AG09319 (cell line): ENCODE data around the gene NR4A3.

ENCODE experiments used
- DNase-seq: peaks from one replicate; pipeline ENCODE4 v3.0.0-alpha.2; 2010; ENCODE audit warnings: low read depth; ENCODE audit errors: extremely low read depth
- TF ChIP-seq, protein P1 (sequence below): IDR thresholded peaks from 2 replicates; pipeline ENCODE4 v1.5.1; 2011; ENCODE audit warnings: low read depth, mild to moderate bottlenecking, inconsistent platforms, low read length, moderate library complexity

Gene NR4A3

GRCh38 chr9:99835142-99835541, 13.5 kb downstream of the NR4A3 start:
- DNase-seq = no peak
- TF ChIP-seq, protein P1, sequence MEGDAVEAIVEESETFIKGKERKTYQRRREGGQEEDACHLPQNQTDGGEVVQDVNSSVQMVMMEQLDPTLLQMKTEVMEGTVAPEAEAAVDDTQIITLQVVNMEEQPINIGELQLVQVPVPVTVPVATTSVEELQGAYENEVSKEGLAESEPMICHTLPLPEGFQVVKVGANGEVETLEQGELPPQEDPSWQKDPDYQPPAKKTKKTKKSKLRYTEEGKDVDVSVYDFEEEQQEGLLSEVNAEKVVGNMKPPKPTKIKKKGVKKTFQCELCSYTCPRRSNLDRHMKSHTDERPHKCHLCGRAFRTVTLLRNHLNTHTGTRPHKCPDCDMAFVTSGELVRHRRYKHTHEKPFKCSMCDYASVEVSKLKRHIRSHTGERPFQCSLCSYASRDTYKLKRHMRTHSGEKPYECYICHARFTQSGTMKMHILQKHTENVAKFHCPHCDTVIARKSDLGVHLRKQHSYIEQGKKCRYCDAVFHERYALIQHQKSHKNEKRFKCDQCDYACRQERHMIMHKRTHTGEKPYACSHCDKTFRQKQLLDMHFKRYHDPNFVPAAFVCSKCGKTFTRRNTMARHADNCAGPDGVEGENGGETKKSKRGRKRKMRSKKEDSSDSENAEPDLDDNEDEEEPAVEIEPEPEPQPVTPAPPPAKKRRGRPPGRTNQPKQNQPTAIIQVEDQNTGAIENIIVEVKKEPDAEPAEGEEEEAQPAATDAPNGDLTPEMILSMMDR = no peak

DNA sequence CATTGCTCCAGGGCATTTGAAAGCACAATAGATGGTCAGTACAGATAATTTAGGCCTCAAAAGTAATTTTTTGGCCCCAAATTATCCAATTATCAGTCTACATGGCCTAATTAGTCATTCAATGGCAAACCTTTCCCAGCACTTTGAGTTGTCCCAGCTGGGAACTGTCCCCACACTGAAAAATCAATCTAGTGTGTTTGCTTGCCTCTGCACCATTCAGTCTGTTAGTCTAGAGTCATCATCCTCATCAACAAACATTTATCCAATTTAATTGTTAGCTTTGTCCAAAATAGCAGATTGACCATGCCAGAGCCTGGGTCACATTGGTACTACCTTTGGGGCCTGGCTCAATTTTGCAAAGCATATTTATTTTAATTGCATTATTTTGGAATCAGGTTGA, 13.9 kb downstream of the NR4A3 start:
- TF ChIP-seq, protein P1 = no peak
- DNase-seq = no peak

DNA sequence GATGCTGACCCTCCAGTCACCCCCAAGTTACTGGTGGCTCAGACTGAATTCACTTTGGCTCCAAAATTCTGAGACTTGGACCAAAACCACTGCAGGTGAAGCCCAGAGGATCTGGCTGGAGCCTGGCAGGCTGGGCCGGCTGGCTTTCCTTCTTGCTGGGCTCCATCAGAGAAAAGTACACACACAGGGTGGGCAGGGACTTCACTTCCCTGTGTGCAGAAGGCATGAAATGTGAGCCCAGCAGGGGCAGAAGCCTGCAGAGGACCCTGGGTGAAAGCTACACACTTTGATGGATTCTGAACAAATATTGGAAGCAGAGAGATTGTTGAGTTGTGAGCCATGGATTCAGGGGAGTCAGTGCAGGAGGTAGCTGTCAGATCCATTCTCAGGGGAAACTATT, 18.4 kb downstream of the NR4A3 start:
- TF ChIP-seq, protein P1 = no peak
- DNase-seq = no peak

GRCh38 chr9:99845063-99845462, 23.4 kb downstream of the NR4A3 start:
- TF ChIP-seq, protein P1 = no peak
- DNase-seq = no peak

GRCh38 chr9:99848447-99848846, 26.8 kb downstream of the NR4A3 start:
- DNase-seq = no peak
- TF ChIP-seq, protein P1 = no peak

- no peak for DNase-seq
- TF ChIP-seq, protein P1 = no peak
Measured at GRCh38 chr9:99850736-99851499, 29.2 kb downstream of the NR4A3 start.

GRCh38 chr9:99851500-99851822, 29.8 kb downstream of the NR4A3 start:
- no peak for DNase-seq
- TF ChIP-seq, protein P1 = no peak
